Brain microvascular endothelial cell (primary cell): ENCODE results near the gene SHOC2.

ENCODE experiments used
- DNase-seq: peaks from one replicate; pipeline ENCODE4 v3.0.0-alpha.2; 2020
- H3K27ac ChIP-seq: fragments of 250-450 bp; sonication (Bioruptor Pico); 2 replicates; pipeline ENCODE4 v1.5.1; 2020; ENCODE audit warnings: mild to moderate bottlenecking, moderate library complexity
- H3K27me3 ChIP-seq: fragments of 250-450 bp; sonication (Bioruptor Pico); replicated peaks from 2 replicates; pipeline ENCODE4 v1.5.1; 2020; ENCODE audit warnings: mild to moderate bottlenecking
- H3K36me3 ChIP-seq: fragments of 250-450 bp; sonication (Bioruptor Pico); replicated peaks from 2 replicates; pipeline ENCODE4 v1.5.1; 2020; ENCODE audit warnings: mild to moderate bottlenecking
- H3K4me3 ChIP-seq: 2 replicates; pipeline ENCODE4 v1.5.1; 2011; ENCODE audit warnings: low read depth, mild to moderate bottlenecking, control low read depth, low read length, moderate library complexity
- CTCF ChIP-seq: IDR thresholded peaks from 2 replicates; pipeline ENCODE4 v1.5.1; 2011; ENCODE audit warnings: low read depth, mild to moderate bottlenecking, moderate library complexity, low read length, control low read depth, inconsistent platforms; ENCODE audit errors: missing control alignments
- in situ Hi-C: cut with HindIII; loops from 2 replicates; pipeline ENCODE4 v1.10.0; 2017; ENCODE audit warnings: low sequenced_read_pairs, low pct_ligation_motif_present

Gene SHOC2

GRCh38 chr10:110918269-110918642 is 1.1 kb upstream of the SHOC2 start:
- in situ Hi-C loops: no loop called here
- Histone ChIP-seq H3K27me3 (no peaks in the 10 kb centered on the region), H3K27ac (peak overlapping the region; percentile 98), H3K36me3 (no peaks in the 10 kb centered on the region), H3K4me3 (peak overlapping the region; percentile 83)
- TF ChIP-seq CTCF: peak; percentile 5
- peak; percentile 94 for DNase-seq

GRCh38 chr10:110918643-110919348 is 608 bp upstream of the SHOC2 start, which contains the start of gene BBIP1:
TSS of gene BBIP1 (minus strand) at chr10:110919180. CDS start at chr10:110918157, 1,023 bp downstream.
- H3K36me3 ChIP-seq: no peaks in the 10 kb centered on the region
- peak within 1 kb of the TSS; percentile 83 for H3K4me3 ChIP-seq
- DNase-seq: peak; percentile 100
- in situ Hi-C loops: no loop called here
- TF ChIP-seq CTCF: no peak
- H3K27me3 ChIP-seq: no peaks in the 10 kb centered on the region
- peak within 1 kb of the TSS; percentile 98 for H3K27ac ChIP-seq

- Histone ChIP-seq H3K27me3 (no peaks in the 10 kb centered on the region), H3K36me3 (no peaks in the 10 kb centered on the region), H3K4me3 (peak overlapping the region; percentile 83), H3K27ac (peak overlapping the region; percentile 88)
- TF ChIP-seq CTCF: no peak
- DNase-seq: peak; percentile 22
- in situ Hi-C loops: no loop called here
Measured at GRCh38 chr10:110919971-110920881, 822 bp downstream of the SHOC2 start.

- Histone ChIP-seq H3K27ac (no peak overlapping the region), H3K27me3 (no peaks in the 10 kb centered on the region), H3K4me3 (no peak overlapping the region), H3K36me3 (no peaks in the 10 kb centered on the region)
- in situ Hi-C loops: no loop called here
- no peak for TF ChIP-seq CTCF
- no peak for DNase-seq
Measured at GRCh38 chr10:110923856-110924493, 4.6 kb downstream of the SHOC2 start.

- Histone ChIP-seq H3K27ac (no peak overlapping the region), H3K36me3 (no peaks in the 10 kb centered on the region), H3K27me3 (no peaks in the 10 kb centered on the region), H3K4me3 (no peak overlapping the region)
- TF ChIP-seq CTCF: no peak
- no peak for DNase-seq
- in situ Hi-C loops: no loop called here
Measured at GRCh38 chr10:110927461-110927860, 8.1 kb downstream of the SHOC2 start.
